ENCODE data around the gene RBPJ.

- TF ChIP-seq EZH2 (IDR thresholded peaks at IDR 0.05; ENCODE audit: low read length, missing control alignments) = no peak
- TF ChIP-seq, protein P1, sequence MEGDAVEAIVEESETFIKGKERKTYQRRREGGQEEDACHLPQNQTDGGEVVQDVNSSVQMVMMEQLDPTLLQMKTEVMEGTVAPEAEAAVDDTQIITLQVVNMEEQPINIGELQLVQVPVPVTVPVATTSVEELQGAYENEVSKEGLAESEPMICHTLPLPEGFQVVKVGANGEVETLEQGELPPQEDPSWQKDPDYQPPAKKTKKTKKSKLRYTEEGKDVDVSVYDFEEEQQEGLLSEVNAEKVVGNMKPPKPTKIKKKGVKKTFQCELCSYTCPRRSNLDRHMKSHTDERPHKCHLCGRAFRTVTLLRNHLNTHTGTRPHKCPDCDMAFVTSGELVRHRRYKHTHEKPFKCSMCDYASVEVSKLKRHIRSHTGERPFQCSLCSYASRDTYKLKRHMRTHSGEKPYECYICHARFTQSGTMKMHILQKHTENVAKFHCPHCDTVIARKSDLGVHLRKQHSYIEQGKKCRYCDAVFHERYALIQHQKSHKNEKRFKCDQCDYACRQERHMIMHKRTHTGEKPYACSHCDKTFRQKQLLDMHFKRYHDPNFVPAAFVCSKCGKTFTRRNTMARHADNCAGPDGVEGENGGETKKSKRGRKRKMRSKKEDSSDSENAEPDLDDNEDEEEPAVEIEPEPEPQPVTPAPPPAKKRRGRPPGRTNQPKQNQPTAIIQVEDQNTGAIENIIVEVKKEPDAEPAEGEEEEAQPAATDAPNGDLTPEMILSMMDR (conservative IDR thresholded peaks at IDR 0.05 in 1 of 2, IDR thresholded peaks at IDR 0.05 in 1 of 2; ENCODE audit: low read depth in 1 of 2, low read length in 2 of 2) = no peak
These were observed 155.7 kb downstream of the RBPJ start for GRCh38 chr4:26476545-26476944.
